DOHH2 (cell line): ENCODE data around the gene CTSD.

Experiments used
- H3F3A ChIP-seq: fragments of 200-600 bp; sonication (generic), shearing (Covaris generic); 2 replicates; pipeline ENCODE4 v1.6.0; 2016; ENCODE audit warnings: antibody characterized with exemption, mild to moderate bottlenecking; ENCODE audit not compliant: control insufficient read depth, insufficient read depth
- H3K27ac ChIP-seq: fragments of 200-600 bp; sonication (generic); 2 replicates; pipeline ENCODE4 v1.5.1; 2014; ENCODE audit warnings: low read depth, mild to moderate bottlenecking, low read length, moderate library complexity
- H3K27me3 ChIP-seq: fragments of 200-600 bp; sonication (generic); 2 replicates; pipeline ENCODE4 v1.6.1; 2014; ENCODE audit warnings: mild to moderate bottlenecking, low read length, mixed read lengths; ENCODE audit not compliant: control insufficient read depth
- H3K36me3 ChIP-seq: fragments of 200-600 bp; sonication (generic); 2 replicates; pipeline ENCODE4 v1.6.1; 2014; ENCODE audit warnings: mild to moderate bottlenecking, low read length, moderate library complexity, mixed read lengths; ENCODE audit not compliant: control insufficient read depth
- H3K4me1 ChIP-seq: fragments of 200-600 bp; sonication (generic); 2 replicates; pipeline ENCODE4 v1.6.1; 2014; ENCODE audit warnings: mild to moderate bottlenecking, low read length, mixed read lengths; ENCODE audit not compliant: control insufficient read depth
- H3K4me2 ChIP-seq: fragments of 200-600 bp; sonication (generic); 2 replicates; pipeline ENCODE4 v1.6.0; 2014; ENCODE audit warnings: mild to moderate bottlenecking, low read length, moderate library complexity
- H3K4me3 ChIP-seq: fragments of 200-600 bp; sonication (generic); 2 replicates; pipeline ENCODE4 v1.5.1; 2014; ENCODE audit warnings: mild to moderate bottlenecking, low read length, mixed read lengths
- H3K79me2 ChIP-seq: fragments of 200-600 bp; sonication (generic); 2 replicates; pipeline ENCODE4 v1.6.1; 2014; ENCODE audit warnings: mild to moderate bottlenecking, low read length, mixed read lengths; ENCODE audit not compliant: control insufficient read depth
- H3K9me2 ChIP-seq: fragments of 200-600 bp; sonication (generic); replicated peaks from 2 replicates; pipeline ENCODE4 v1.6.1; 2014; ENCODE audit warnings: mild to moderate bottlenecking, low read length, mixed read lengths; ENCODE audit not compliant: control insufficient read depth
- H3K9me3 ChIP-seq: fragments of 200-600 bp; sonication (generic); 2 replicates; pipeline ENCODE4 v1.6.1; 2014; ENCODE audit warnings: antibody characterized with exemption, low read length, mixed read lengths; ENCODE audit not compliant: control insufficient read depth, insufficient read depth
- H4K20me1 ChIP-seq: fragments of 200-600 bp; sonication (generic); 2 replicates; pipeline ENCODE4 v1.6.0; 2014; ENCODE audit warnings: low read depth, mild to moderate bottlenecking, antibody characterized with exemption, low read length, moderate library complexity; ENCODE audit not compliant: control insufficient read depth, insufficient read depth
- CTCF ChIP-seq: fragments of 200-600 bp; sonication (generic); IDR thresholded peaks from one replicate; pipeline ENCODE4 v1.5.1; 2014; ENCODE audit warnings: antibody characterized with exemption, mild to moderate bottlenecking, low read depth, low read length; ENCODE audit not compliant: poor library complexity, severe bottlenecking
- EZH2phosphoT487 ChIP-seq: fragments of 200-600 bp; sonication (generic); IDR thresholded peaks from 2 replicates; pipeline ENCODE4 v1.6.1; 2017; ENCODE audit warnings: borderline replicate concordance, mild to moderate bottlenecking, antibody characterized with exemption, low read length, moderate library complexity, mixed read lengths

CTSD gene

DNA sequence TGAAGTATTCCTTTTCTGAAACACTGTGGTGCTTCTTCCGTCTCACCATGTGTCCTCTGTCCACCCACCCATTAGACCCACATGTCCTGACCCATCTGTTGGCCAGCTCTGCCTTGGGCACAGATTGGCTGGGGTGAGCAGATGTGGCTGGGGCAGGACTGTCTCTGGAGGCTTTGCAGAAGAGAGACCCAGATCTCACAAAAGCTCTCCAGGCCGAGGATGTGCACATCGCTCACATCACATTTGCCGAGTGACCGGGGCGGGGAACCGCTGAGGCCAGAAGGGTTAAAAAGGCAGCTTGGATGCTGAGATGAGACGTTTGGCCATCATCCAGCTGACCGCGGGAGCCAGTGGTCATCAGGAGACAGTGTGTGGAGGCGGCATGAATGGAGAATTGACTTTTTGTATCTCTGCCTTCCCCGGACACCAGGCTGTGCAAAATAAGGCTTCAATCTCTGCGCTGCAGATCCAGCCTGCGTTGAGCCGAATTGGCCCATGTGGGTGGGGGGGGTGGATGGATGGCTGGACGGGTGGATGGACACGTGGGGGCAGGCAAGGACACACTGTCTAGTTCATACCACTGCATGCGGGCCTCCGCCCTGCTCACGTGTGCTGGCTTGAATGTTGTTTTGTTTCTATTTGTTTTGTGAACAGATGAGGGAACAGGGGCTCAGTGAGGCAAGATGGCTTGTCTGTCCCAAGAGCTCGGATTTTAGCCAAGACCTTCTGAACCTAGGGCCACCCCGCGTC, 19.4 kb downstream of the CTSD start:
- H3F3A ChIP-seq = no peaks in the 10 kb centered on the region
- H4K20me1 ChIP-seq = no peaks in the 10 kb centered on the region
- TF ChIP-seq EZH2phosphoT487 (no peak), CTCF (no peak)
- no peak overlapping the region for H3K4me3 ChIP-seq
- no peaks in the 10 kb centered on the region for H3K36me3 ChIP-seq
- peaks cover 17% of the 10 kb centered on the region; the same call in 1 of the 2 replicates for H3K9me3 ChIP-seq
- no peaks in the 10 kb centered on the region for H3K27me3 ChIP-seq
- no peaks in the 10 kb centered on the region for H3K4me1 ChIP-seq
- no peak overlapping the region for H3K27ac ChIP-seq
- no peak overlapping the region for H3K4me2 ChIP-seq
- H3K79me2 ChIP-seq = no peaks in the 10 kb centered on the region
- no peaks in the 10 kb centered on the region for H3K9me2 ChIP-seq

GRCh38 chr11:1743585-1744136, 20.1 kb downstream of the CTSD start:
- TF ChIP-seq CTCF (no peak), EZH2phosphoT487 (no peak)
- Histone ChIP-seq H3K4me3 (no peak overlapping the region), H3K9me3 (peaks cover 17% of the 10 kb centered on the region; the same call in 1 of the 2 replicates), H3K4me1 (no peaks in the 10 kb centered on the region), H3K79me2 (no peaks in the 10 kb centered on the region), H3K9me2 (no peaks in the 10 kb centered on the region), H4K20me1 (no peaks in the 10 kb centered on the region), H3F3A (no peaks in the 10 kb centered on the region), H3K27me3 (no peaks in the 10 kb centered on the region), H3K27ac (no peak overlapping the region), H3K4me2 (no peak overlapping the region), H3K36me3 (no peaks in the 10 kb centered on the region)

GRCh38 chr11:1742869-1743584, 20.7 kb downstream of the CTSD start:
- no peak for TF ChIP-seq EZH2phosphoT487
- TF ChIP-seq CTCF = no peak
- Histone ChIP-seq H3K36me3 (no peaks in the 10 kb centered on the region), H3K4me3 (no peak overlapping the region), H3F3A (no peaks in the 10 kb centered on the region), H3K4me1 (no peaks in the 10 kb centered on the region), H3K4me2 (no peak overlapping the region), H3K9me2 (no peaks in the 10 kb centered on the region), H4K20me1 (no peaks in the 10 kb centered on the region), H3K27me3 (no peaks in the 10 kb centered on the region), H3K79me2 (no peaks in the 10 kb centered on the region), H3K27ac (no peak overlapping the region), H3K9me3 (peaks cover 17% of the 10 kb centered on the region; the same call in 1 of the 2 replicates)
